MM.1S (cell line): Measurements from ENCODE around the gene SLC36A4.

Experiments
- DNase-seq: peaks from one replicate; pipeline ENCODE4 v3.0.0-alpha.2; 2015
- H2AFZ ChIP-seq: fragments of 300-600 bp; sonication (generic); 2 replicates; pipeline ENCODE4 v1.6.0; 2016; ENCODE audit warnings: antibody characterized with exemption, low read length
- H3F3A ChIP-seq: fragments of 300-600 bp; sonication (generic); 2 replicates; pipeline ENCODE4 v1.6.1; 2016; ENCODE audit warnings: mild to moderate bottlenecking, antibody characterized with exemption, low read length, moderate library complexity, mixed read lengths; ENCODE audit not compliant: insufficient read depth
- H3K27ac ChIP-seq: fragments of 300-600 bp; sonication (generic); 2 replicates; pipeline ENCODE4 v1.5.1; 2016; ENCODE audit warnings: mild to moderate bottlenecking, low read length
- H3K27me3 ChIP-seq: fragments of 300-600 bp; sonication (generic); replicated peaks from 2 replicates; pipeline ENCODE4 v1.6.0; 2016; ENCODE audit warnings: low read length; ENCODE audit not compliant: insufficient read depth
- H3K36me3 ChIP-seq: fragments of 300-600 bp; sonication (generic); replicated peaks from 2 replicates; pipeline ENCODE4 v1.6.1; 2016; ENCODE audit warnings: mild to moderate bottlenecking, low read length, mixed read lengths; ENCODE audit not compliant: insufficient read depth
- H3K4me1 ChIP-seq: fragments of 300-600 bp; sonication (generic); 2 replicates; pipeline ENCODE4 v1.6.1; 2016; ENCODE audit warnings: low read length, mixed read lengths
- H3K4me2 ChIP-seq: fragments of 300-600 bp; sonication (generic); 2 replicates; pipeline ENCODE4 v1.6.0; 2016; ENCODE audit warnings: low read depth, low read length
- H3K4me3 ChIP-seq: fragments of 300-600 bp; sonication (generic); 2 replicates; pipeline ENCODE4 v1.5.1; 2016; ENCODE audit warnings: low read length, mixed read lengths
- H3K79me2 ChIP-seq: fragments of 300-600 bp; sonication (generic); 2 replicates; pipeline ENCODE4 v1.6.1; 2016; ENCODE audit warnings: mixed run types, low read length, mixed read lengths
- H3K9ac ChIP-seq: fragments of 300-600 bp; sonication (generic); 2 replicates; pipeline ENCODE4 v1.6.1; 2016; ENCODE audit warnings: low read length, mixed read lengths
- H3K9me2 ChIP-seq: fragments of 300-600 bp; sonication (generic); replicated peaks from 2 replicates; pipeline ENCODE4 v1.6.1; 2016; ENCODE audit warnings: mild to moderate bottlenecking, low read length, mixed read lengths; ENCODE audit not compliant: insufficient read depth
- H3K9me3 ChIP-seq: fragments of 300-600 bp; sonication (generic); replicated peaks from 2 replicates; pipeline ENCODE4 v1.6.1; 2016; ENCODE audit warnings: mild to moderate bottlenecking, low read length, mixed read lengths; ENCODE audit not compliant: insufficient read depth
- H4K20me1 ChIP-seq: fragments of 300-600 bp; sonication (generic); 2 replicates; pipeline ENCODE4 v1.6.1; 2016; ENCODE audit warnings: mild to moderate bottlenecking, low read length, moderate library complexity, mixed read lengths; ENCODE audit not compliant: insufficient read depth
- CTCF ChIP-seq: fragments of 300-600 bp; sonication (generic); IDR thresholded peaks from 2 replicates; pipeline ENCODE4 v1.5.1; 2016; ENCODE audit warnings: antibody characterized with exemption, low read length, mixed read lengths
- EZH2 ChIP-seq: fragments of 300-600 bp; sonication (generic); optimal IDR thresholded peaks from 2 replicates; pipeline ENCODE3; 2017; ENCODE audit warnings: low read depth, mild to moderate bottlenecking, antibody characterized with exemption, low read length, mixed read lengths
- EZH2phosphoT487 ChIP-seq: fragments of 300-600 bp; sonication (generic); IDR thresholded peaks from 2 replicates; pipeline ENCODE4 v1.6.1; 2018; ENCODE audit warnings: antibody characterized with exemption, low read length

SLC36A4 gene

DNA sequence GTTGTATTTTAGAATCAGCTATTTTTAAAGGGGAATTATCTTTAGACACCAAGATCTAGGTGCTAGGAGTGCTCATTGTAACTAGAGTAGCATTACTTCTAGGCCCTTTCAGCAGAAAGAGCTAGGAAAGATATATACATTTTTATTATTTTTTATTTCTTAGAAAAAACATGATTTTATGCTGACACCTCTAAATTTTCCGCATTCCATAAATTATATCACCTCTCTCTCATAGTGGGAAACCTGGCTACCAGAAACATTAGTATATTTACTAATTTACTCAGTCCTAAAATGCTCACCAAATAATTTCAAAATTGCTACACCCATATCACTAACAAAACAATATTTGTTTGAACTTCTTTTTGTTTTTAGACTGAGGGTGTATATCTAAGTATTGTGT is 32.1 kb upstream of the SLC36A4 start:
- no peaks in the 10 kb centered on the region for H3K27me3 ChIP-seq
- no peak overlapping the region for H3K9ac ChIP-seq
- H3K79me2 ChIP-seq: no peaks in the 10 kb centered on the region
- no peak overlapping the region for H3K4me2 ChIP-seq
- no peak overlapping the region for H3K4me3 ChIP-seq
- H3K27ac ChIP-seq: no peak overlapping the region
- no peak overlapping the region for H2AFZ ChIP-seq
- no peak for DNase-seq
- no peaks in the 10 kb centered on the region for H3K4me1 ChIP-seq
- no peaks in the 10 kb centered on the region for H3K9me2 ChIP-seq
- H3K9me3 ChIP-seq: no peaks in the 10 kb centered on the region
- no peaks in the 10 kb centered on the region for H4K20me1 ChIP-seq
- H3K36me3 ChIP-seq: no peaks in the 10 kb centered on the region
- no peak for TF ChIP-seq EZH2
- no peaks in the 10 kb centered on the region for H3F3A ChIP-seq

- no peak for DNase-seq
- TF ChIP-seq EZH2phosphoT487 (no peak), CTCF (peak; percentile 23)
- H2AFZ ChIP-seq: no peak overlapping the region
- no peak overlapping the region for H3K4me3 ChIP-seq
- no peaks in the 10 kb centered on the region for H3F3A ChIP-seq
- H3K36me3 ChIP-seq: no peaks in the 10 kb centered on the region
- no peaks in the 10 kb centered on the region for H3K4me1 ChIP-seq
- H3K4me2 ChIP-seq: no peak overlapping the region
- no peaks in the 10 kb centered on the region for H4K20me1 ChIP-seq
- no peaks in the 10 kb centered on the region for H3K79me2 ChIP-seq
- H3K9me2 ChIP-seq: no peaks in the 10 kb centered on the region
- H3K27ac ChIP-seq: no peak overlapping the region
- no peaks in the 10 kb centered on the region for H3K9me3 ChIP-seq
- no peaks in the 10 kb centered on the region for H3K27me3 ChIP-seq
- no peak overlapping the region for H3K9ac ChIP-seq
These were observed 27.9 kb upstream of the SLC36A4 start for GRCh38 chr11:93225662-93226061.

DNA sequence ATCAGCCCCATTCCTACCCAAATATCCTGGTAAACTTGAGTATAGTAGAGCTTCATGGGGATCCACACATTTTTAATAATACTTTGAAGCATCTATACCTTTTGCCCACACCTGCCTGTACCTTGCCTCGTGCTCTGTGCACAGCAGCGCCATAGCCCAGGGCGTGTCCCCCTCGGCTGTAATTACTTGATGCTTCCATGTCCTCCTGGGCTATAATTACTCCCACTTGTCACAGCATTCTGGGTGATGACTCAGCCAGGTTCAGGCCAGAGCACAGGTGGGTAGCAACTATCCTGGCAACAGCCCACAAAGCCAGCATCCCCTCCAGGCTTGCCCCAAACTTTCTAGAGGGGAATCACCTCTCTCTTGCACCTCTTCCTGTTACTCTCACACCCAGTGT is 23.7 kb upstream of the SLC36A4 start:
- Histone ChIP-seq H3K9me2 (no peaks in the 10 kb centered on the region), H3K9me3 (no peaks in the 10 kb centered on the region), H3K27ac (no peak overlapping the region), H3K36me3 (no peaks in the 10 kb centered on the region), H3K4me3 (no peak overlapping the region), H3K4me2 (no peak overlapping the region), H3K79me2 (no peaks in the 10 kb centered on the region), H3F3A (no peaks in the 10 kb centered on the region), H3K9ac (no peak overlapping the region), H3K4me1 (no peaks in the 10 kb centered on the region), H3K27me3 (no peaks in the 10 kb centered on the region), H4K20me1 (no peaks in the 10 kb centered on the region), H2AFZ (no peak overlapping the region)
- TF ChIP-seq EZH2: no peak
- TF ChIP-seq CTCF: no peak
- TF ChIP-seq EZH2phosphoT487: no peak
- no peak for DNase-seq

- DNase-seq: no peak
These were observed 22.3 kb upstream of the SLC36A4 start for GRCh38 chr11:93220078-93220477.

More at GRCh38 chr11:93220078-93220477, 22.3 kb upstream of the SLC36A4 start:
- Histone ChIP-seq H3K9me2 (no peaks in the 10 kb centered on the region), H3K79me2 (no peaks in the 10 kb centered on the region), H3F3A (no peaks in the 10 kb centered on the region), H4K20me1 (no peaks in the 10 kb centered on the region), H3K27ac (no peak overlapping the region), H3K4me2 (no peak overlapping the region), H2AFZ (no peak overlapping the region), H3K9me3 (no peaks in the 10 kb centered on the region), H3K36me3 (no peaks in the 10 kb centered on the region), H3K4me1 (no peaks in the 10 kb centered on the region), H3K27me3 (no peaks in the 10 kb centered on the region), H3K9ac (no peak overlapping the region), H3K4me3 (no peak overlapping the region)
- no peak for TF ChIP-seq EZH2
- TF ChIP-seq CTCF: no peak
- no peak for TF ChIP-seq EZH2phosphoT487
